GM12872 (cell line): Measurements from ENCODE around the gene PTPRJ.

Experiments used
- CTCF ChIP-seq: IDR thresholded peaks from 3 replicates; pipeline ENCODE4 v1.5.1; 2011; ENCODE audit warnings: low read depth, mild to moderate bottlenecking, low read length, moderate library complexity; ENCODE audit not compliant: insufficient read depth

Gene PTPRJ

DNA sequence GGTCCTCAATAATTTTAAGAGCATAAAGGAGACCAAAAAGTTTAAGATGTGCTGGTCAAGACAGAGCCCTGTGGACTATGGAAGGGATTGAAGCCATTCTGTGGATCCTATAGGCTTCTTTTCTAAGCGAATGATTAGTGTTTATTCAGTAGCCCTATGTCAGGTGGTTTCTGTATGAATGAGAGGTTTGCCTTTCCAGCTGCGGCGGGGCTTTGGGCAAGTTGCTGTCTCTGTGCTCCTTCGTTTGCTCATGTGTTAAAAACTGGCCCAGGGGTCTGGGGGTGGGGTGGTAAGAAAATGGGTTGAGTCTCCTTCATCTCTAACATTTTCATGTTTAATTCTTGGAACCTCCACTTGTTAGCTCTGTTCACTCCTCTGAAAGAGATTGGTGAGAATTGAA is 105.3 kb downstream of the PTPRJ start:
- no peak for TF ChIP-seq CTCF

DNA sequence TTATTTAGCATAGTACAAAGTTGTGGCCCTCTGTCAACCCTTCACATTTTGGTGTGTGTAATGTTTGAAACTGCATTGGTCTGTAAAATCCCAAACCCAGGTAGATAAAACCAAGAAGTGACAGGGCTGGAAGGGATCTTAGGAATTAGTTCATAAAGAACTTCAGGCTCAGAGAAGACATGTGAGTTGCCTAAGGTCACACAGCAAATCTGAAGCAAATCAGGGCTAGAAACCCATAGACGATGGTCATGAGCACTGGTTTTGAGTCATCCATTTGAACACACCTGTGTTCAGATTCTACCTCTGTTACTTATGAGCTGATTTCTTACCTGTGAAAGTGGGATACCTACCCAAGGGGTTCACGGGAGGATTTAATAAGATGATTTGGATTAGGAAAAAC is 107.1 kb downstream of the PTPRJ start:
- TF ChIP-seq CTCF = no peak

DNA sequence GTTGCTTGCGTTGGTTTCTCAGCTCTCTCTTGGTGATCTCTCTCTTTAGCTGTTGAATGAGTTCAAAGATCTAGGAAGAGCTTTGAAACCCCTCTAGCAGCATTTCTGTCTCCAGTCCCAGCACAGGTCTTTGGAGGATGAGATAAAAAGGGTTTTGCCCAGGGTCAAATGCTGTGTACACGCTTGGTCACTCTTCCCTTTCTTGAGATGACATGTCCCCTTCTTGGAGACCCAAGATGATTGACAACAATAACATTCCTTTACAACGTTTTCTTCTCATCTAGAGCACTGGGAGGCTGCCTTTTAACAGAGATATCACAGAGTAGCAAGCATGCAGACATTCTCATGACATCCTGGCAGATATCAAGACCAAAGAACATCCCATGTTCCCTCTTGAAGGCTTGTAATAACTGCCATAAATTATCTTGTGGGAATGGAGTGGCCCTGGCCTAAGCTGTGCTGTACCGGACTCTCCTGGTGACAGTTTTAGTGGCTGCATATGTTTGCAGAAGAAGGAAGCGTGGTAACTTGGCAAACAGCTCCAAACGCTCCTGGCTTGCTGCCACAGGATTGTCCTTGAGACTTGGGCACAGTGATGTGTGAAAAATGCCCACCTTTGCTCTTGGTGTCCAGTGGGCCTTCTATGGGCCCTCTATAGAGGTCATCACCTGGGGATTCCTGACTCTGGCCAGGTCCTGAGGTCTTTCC is 107.8 kb downstream of the PTPRJ start:
- no peak for TF ChIP-seq CTCF

- TF ChIP-seq CTCF = no peak
Measured at GRCh38 chr11:48088682-48089050, 108.3 kb downstream of the PTPRJ start.

DNA sequence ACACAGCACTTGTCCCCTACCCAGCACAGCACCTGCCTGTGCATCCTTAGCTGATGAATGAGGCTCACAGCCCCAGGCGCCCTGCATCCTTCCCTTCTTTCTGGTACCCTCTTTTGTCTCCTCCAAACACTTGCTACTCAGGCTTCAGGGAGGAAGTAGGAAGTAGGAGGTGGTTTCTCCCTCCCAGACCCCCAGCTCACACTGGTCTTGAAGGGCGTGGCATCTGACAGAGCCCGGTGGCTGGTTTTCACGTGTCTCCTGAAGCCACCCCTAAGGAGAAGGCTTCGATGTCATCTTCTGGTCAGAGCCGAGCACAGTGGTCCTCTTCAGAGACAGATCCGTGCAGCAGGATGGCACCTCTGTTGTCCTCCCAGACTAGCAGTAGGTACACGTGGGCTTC is 109.8 kb downstream of the PTPRJ start:
- no peak for TF ChIP-seq CTCF

DNA sequence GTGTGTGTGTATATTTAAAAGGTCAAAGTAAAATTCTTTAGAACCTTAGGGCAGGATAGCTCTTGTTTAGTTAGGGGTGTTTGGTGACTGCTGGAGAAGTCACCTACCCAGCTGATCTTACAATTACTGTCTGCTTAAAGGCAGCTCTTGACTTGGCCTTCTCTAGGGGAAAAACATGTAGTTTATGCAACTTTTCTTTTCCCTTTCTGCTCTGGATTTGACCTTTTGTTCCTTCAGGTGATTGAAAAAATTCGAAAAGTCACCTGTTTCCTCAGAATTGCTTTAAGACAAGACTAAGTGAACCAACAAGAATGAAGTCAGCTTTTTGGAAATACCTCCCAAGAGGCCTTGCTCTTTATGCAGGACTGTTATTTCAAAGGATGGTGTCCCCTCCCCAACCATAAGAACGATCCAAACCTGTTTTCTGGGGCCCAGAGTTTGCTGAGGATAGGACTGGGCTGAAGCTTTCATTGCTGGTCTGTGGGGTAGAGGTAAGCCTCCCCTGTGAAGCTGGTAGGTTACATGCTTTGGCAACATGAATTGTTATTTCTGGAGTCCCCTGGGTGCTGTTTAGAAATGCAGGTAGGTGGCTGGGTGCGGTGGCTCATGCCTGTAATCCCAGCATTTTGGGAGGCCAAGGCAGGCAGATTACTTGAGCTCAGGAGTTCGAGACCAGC is 111.2 kb downstream of the PTPRJ start:
- no peak for TF ChIP-seq CTCF

DNA sequence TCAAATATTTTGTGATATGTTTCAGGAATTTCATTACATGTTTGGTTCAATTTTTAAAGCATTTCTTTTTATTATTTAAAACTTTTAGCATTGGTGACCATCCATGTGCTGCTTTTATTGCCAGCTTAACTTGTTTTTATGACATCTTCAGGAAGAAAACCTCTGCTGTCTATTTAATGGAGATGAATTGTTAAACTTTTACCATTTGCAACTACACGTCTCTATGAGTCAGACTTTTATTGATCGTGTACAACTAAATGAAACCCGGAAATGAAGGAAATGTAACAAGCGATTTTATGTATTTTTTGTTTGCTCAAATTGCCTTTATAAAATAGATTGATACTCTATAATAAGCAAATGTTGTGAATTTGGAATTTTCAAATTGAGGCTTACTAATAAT is 113.0 kb downstream of the PTPRJ start:
- TF ChIP-seq CTCF = no peak
